Mesenchymal stem cell (in vitro differentiated cells and primary cell): ENCODE results near the gene DDC.

Source experiments
- DNase-seq: peaks from one replicate; pipeline ENCODE4 v3.0.0-alpha.2; 2013
- H2AFZ ChIP-seq: one replicate; pipeline ENCODE4 v1.6.1; 2013; ENCODE audit warnings: low read depth, mild to moderate bottlenecking, control low read depth, inconsistent platforms, low read length, moderate library complexity
- H2AK5ac ChIP-seq: 2 replicates; pipeline ENCODE4 v1.6.1; 2013; ENCODE audit warnings: low read length, moderate library complexity, mild to moderate bottlenecking, inconsistent platforms; ENCODE audit not compliant: severe bottlenecking
- H2BK120ac ChIP-seq: one replicate; pipeline ENCODE4 v1.6.1; 2013; ENCODE audit warnings: low read depth, mild to moderate bottlenecking, inconsistent platforms, low read length, moderate library complexity
- H2BK12ac ChIP-seq, 2 experiments: one replicate each; pipeline ENCODE4 v1.6.1; 2013; ENCODE audit warnings: inconsistent platforms in 2 of 2, low read length in 2 of 2, mild to moderate bottlenecking in 2 of 2, moderate library complexity in 2 of 2, control low read depth in 1 of 2
- H2BK15ac ChIP-seq: one replicate; pipeline ENCODE4 v1.6.1; 2013; ENCODE audit warnings: mild to moderate bottlenecking, low read depth, inconsistent platforms; ENCODE audit not compliant: poor library complexity, severe bottlenecking
- H2BK5ac ChIP-seq: 2 replicates; pipeline ENCODE4 v1.6.1; 2013; ENCODE audit warnings: low read depth, mild to moderate bottlenecking, low read length, control low read depth, inconsistent platforms; ENCODE audit not compliant: poor library complexity, severe bottlenecking
- H3K14ac ChIP-seq, 2 experiments: one replicate each; pipeline ENCODE4 v1.6.1; 2013; ENCODE audit warnings: inconsistent platforms in 2 of 2, low read length in 2 of 2, control low read depth in 1 of 2, mild to moderate bottlenecking in 1 of 2, moderate library complexity in 1 of 2
- H3K18ac ChIP-seq, 2 experiments: one replicate each; pipeline ENCODE4 v1.6.1; 2013; ENCODE audit warnings: inconsistent platforms in 2 of 2, low read length in 2 of 2, control low read depth in 1 of 2, low read depth in 1 of 2, mild to moderate bottlenecking in 1 of 2
- H3K23ac ChIP-seq, 2 experiments: one replicate each; pipeline ENCODE4 v1.6.1; 2013; ENCODE audit warnings: inconsistent platforms in 2 of 2, low read length in 2 of 2, mild to moderate bottlenecking in 2 of 2, moderate library complexity in 2 of 2, control low read depth in 1 of 2
- H3K27ac ChIP-seq: 2 replicates; pipeline ENCODE4 v1.5.1; 2013; ENCODE audit warnings: mild to moderate bottlenecking, moderate library complexity, low read length, control low read depth, inconsistent platforms; ENCODE audit not compliant: poor library complexity, severe bottlenecking
- H3K27me3 ChIP-seq, 2 experiments: 2 replicates each; pipeline versions ENCODE4 v1.6.1 to v1.7.0; 2013; ENCODE audit warnings: low read length in 2 of 2, mild to moderate bottlenecking in 2 of 2, moderate library complexity in 2 of 2, control low read depth in 1 of 2, inconsistent platforms in 1 of 2; ENCODE audit not compliant: control insufficient read depth in 1 of 2, insufficient read depth in 1 of 2
- H3K36me3 ChIP-seq, 2 experiments: 2 replicates each; pipeline versions ENCODE4 v1.6.1 to v1.7.0; 2013; ENCODE audit warnings: low read length in 2 of 2, control low read depth in 1 of 2, inconsistent platforms in 1 of 2, low read depth in 1 of 2, mild to moderate bottlenecking in 1 of 2; ENCODE audit not compliant: insufficient read depth in 2 of 2, control insufficient read depth in 1 of 2
- H3K4ac ChIP-seq, 2 experiments: one replicate each; pipeline ENCODE4 v1.6.1; 2013; ENCODE audit warnings: inconsistent platforms in 2 of 2, low read length in 2 of 2, mild to moderate bottlenecking in 2 of 2, moderate library complexity in 2 of 2, control low read depth in 1 of 2, low read depth in 1 of 2
- H3K4me1 ChIP-seq: 2 replicates; pipeline ENCODE4 v1.6.1; 2013; ENCODE audit warnings: low read depth, low read length, control low read depth; ENCODE audit not compliant: control insufficient read depth, insufficient read depth
- H3K4me2 ChIP-seq: 2 replicates; pipeline ENCODE4 v1.6.1; 2013; ENCODE audit warnings: low read length, mild to moderate bottlenecking, inconsistent platforms; ENCODE audit not compliant: poor library complexity, severe bottlenecking
- H3K4me3 ChIP-seq, 2 experiments: 2 replicates each; pipeline versions ENCODE4 v1.5.1 to v1.7.0; 2013; ENCODE audit warnings: low read length in 2 of 2, mild to moderate bottlenecking in 2 of 2, control low read depth in 1 of 2, low read depth in 1 of 2; ENCODE audit not compliant: insufficient read depth in 1 of 2
- H3K79me1 ChIP-seq: replicated peaks from 2 replicates; pipeline ENCODE4 v1.6.1; 2013; ENCODE audit warnings: mild to moderate bottlenecking, control low read depth, low read length, inconsistent platforms; ENCODE audit not compliant: poor library complexity, severe bottlenecking
- H3K9ac ChIP-seq: 2 replicates; pipeline ENCODE4 v1.7.0; 2013; ENCODE audit warnings: mild to moderate bottlenecking, low read length, moderate library complexity
- H3K9me3 ChIP-seq: 2 replicates; pipeline ENCODE4 v1.7.0; 2013; ENCODE audit warnings: mild to moderate bottlenecking, low read length; ENCODE audit not compliant: control insufficient read depth
- H4K8ac ChIP-seq: one replicate; pipeline ENCODE4 v1.6.1; 2013; ENCODE audit warnings: inconsistent platforms, mild to moderate bottlenecking, low read length, moderate library complexity
- H4K91ac ChIP-seq: one replicate; pipeline ENCODE4 v1.6.1; 2013; ENCODE audit warnings: mild to moderate bottlenecking, low read length, inconsistent platforms
- WGBS: methylation state at CpG from one replicate; pipeline ENCODE4 v1.1.7; 2013; ENCODE audit warnings: mixed read lengths; 5-methylcytosine and 5-hydroxymethylcytosine counted together

The DDC gene

DNA sequence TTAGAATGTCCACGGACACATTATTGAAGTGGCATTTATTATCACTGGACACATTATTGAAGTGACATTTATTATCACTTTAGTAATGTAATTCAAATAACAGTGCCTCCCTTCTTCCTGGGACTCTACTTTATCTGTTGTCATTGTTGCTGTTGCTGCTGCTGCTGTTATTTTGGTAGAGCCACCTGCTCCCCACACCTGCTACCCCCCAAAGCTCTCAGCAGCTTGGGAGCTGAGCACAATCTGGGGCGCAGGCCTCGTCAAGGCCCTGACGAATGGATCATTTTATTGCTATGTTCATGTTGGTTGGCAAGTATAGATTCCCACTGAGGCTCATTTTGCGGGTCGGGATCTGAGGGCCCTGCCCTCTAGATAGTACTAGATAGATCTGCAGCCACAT, 139.9 kb downstream of the DDC start:
- H3K79me1 ChIP-seq, result no peaks in the 10 kb centered on the region
- no peaks in the 10 kb centered on the region for H3K9me3 ChIP-seq
- no peak for DNase-seq
- H4K91ac ChIP-seq, result no peak overlapping the region
- H3K4me1 ChIP-seq, result no peaks in the 10 kb centered on the region
- H3K27ac ChIP-seq, result no peak overlapping the region
- H3K4me2 ChIP-seq, result no peak overlapping the region
- no peak overlapping the region for H2BK120ac ChIP-seq
- no peak overlapping the region for H4K8ac ChIP-seq
- H3K18ac ChIP-seq, result no peak overlapping the region
- no peak overlapping the region for H3K14ac ChIP-seq
- H3K9ac ChIP-seq, result no peak overlapping the region
- H3K23ac ChIP-seq, result no peak overlapping the region
- H2BK5ac ChIP-seq, result no peak overlapping the region
- WGBS, result 90% methylated on average over 4 of the region's 6 CpGs
- H2AFZ ChIP-seq, result no peak overlapping the region
- no peaks in the 10 kb centered on the region for H3K36me3 ChIP-seq
- H3K4me3 ChIP-seq, result no peak overlapping the region
- no peak overlapping the region for H2BK12ac ChIP-seq
- H3K4ac ChIP-seq, result no peak overlapping the region
- H3K27me3 ChIP-seq, result no peaks in the 10 kb centered on the region
- H2BK15ac ChIP-seq, result no peak overlapping the region
- no peak overlapping the region for H2AK5ac ChIP-seq

DNA sequence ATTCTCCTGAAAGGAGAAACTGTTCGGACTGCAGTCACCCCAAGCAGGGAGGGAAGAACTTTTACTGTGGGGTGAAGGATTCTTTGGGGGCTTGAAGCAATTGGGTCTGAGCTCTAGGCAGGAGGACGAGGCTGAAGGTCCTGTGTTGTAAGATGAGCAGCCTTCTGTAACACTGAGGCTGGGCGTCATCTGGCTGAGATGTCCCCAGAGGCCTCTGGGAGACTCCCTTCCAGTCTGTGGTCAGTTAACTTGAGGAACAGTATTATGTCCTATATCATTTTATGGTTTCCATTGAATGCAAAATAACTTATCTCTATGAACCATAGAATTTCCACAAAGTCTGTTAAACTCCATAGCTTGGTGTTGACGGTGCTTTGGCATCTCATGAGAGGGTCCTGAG, 141.3 kb downstream of the DDC start:
- H2AK5ac ChIP-seq, result no peak overlapping the region
- no peaks in the 10 kb centered on the region for H3K27me3 ChIP-seq
- no peak overlapping the region for H3K4me3 ChIP-seq
- no peak overlapping the region for H3K14ac ChIP-seq
- H2BK12ac ChIP-seq, result no peak overlapping the region
- no peak overlapping the region for H3K18ac ChIP-seq
- no peak overlapping the region for H2AFZ ChIP-seq
- no peak overlapping the region for H2BK5ac ChIP-seq
- H4K91ac ChIP-seq, result no peak overlapping the region
- no peak overlapping the region for H3K4me2 ChIP-seq
- H3K23ac ChIP-seq, result no peak overlapping the region
- no peaks in the 10 kb centered on the region for H3K36me3 ChIP-seq
- no peaks in the 10 kb centered on the region for H3K9me3 ChIP-seq
- no peak overlapping the region for H3K4ac ChIP-seq
- no peaks in the 10 kb centered on the region for H3K79me1 ChIP-seq
- 59% methylated on average over 3 of the region's 4 CpGs for WGBS
- H3K27ac ChIP-seq, result no peak overlapping the region
- no peak overlapping the region for H3K9ac ChIP-seq
- H3K4me1 ChIP-seq, result no peaks in the 10 kb centered on the region
- no peak overlapping the region for H2BK15ac ChIP-seq
- no peak overlapping the region for H2BK120ac ChIP-seq
- DNase-seq, result no peak
- no peak overlapping the region for H4K8ac ChIP-seq

DNA sequence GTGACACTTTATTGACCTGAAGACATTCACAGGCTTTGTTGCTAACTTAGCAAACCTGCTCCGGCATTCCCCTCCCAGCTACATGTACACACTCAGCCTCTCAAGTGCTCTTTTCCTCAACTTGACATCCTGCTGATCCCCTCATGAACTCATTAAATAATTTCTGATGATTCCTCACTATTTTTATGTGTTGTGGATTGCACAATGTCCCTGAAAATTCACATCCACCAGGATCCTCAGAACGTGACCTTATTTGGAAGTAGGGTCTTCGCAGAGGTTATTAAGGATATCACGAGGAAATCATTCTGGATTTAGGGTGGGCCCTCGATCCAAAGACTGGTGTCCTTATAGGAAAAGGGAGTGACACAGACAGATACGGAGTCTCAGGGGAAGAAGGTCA, 142.3 kb downstream of the DDC start:
- no peaks in the 10 kb centered on the region for H3K36me3 ChIP-seq
- H3K4ac ChIP-seq, result no peak overlapping the region
- H3K18ac ChIP-seq, result no peak overlapping the region
- no peak overlapping the region for H3K4me2 ChIP-seq
- no peak overlapping the region for H4K91ac ChIP-seq
- no peaks in the 10 kb centered on the region for H3K4me1 ChIP-seq
- no peaks in the 10 kb centered on the region for H3K9me3 ChIP-seq
- no peak overlapping the region for H3K14ac ChIP-seq
- no peak overlapping the region for H4K8ac ChIP-seq
- no peaks in the 10 kb centered on the region for H3K79me1 ChIP-seq
- no peak overlapping the region for H2BK5ac ChIP-seq
- H3K27ac ChIP-seq, result no peak overlapping the region
- H2BK120ac ChIP-seq, result no peak overlapping the region
- no peak overlapping the region for H3K23ac ChIP-seq
- no peak overlapping the region for H2BK12ac ChIP-seq
- no peak overlapping the region for H2AK5ac ChIP-seq
- no peaks in the 10 kb centered on the region for H3K27me3 ChIP-seq
- WGBS, result 80% methylated on average over 6 of the region's 6 CpGs
- no peak overlapping the region for H3K9ac ChIP-seq
- no peak overlapping the region for H2AFZ ChIP-seq
- no peak for DNase-seq
- H2BK15ac ChIP-seq, result no peak overlapping the region
- H3K4me3 ChIP-seq, result no peak overlapping the region

DNA sequence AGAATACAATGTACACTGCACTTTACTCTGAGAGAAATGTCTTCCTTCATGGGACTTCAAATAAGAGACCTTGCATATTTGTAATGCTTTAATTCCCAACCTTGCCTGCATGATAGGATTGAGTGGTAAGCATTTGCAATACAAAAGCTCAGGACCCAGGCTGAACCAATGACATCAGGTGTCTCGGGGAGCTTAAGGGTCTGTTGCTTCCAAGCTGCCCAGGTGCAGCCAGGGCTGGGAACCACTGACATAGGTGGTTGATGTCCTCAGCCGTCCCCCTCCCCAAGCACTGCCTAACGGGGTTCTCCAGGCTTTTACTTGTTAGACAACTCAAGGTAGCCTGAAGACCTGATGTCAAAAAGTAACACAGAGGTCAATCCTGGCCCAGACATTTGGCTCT, 144.2 kb downstream of the DDC start:
- H3K4me1 ChIP-seq, result no peaks in the 10 kb centered on the region
- H2BK5ac ChIP-seq, result no peak overlapping the region
- peaks cover 0 to 5% of the 10 kb centered on the region in 2 experiments for H3K27me3 ChIP-seq
- H3K36me3 ChIP-seq, result no peaks in the 10 kb centered on the region
- H3K4me3 ChIP-seq, result no peak overlapping the region
- no peak overlapping the region for H3K4me2 ChIP-seq
- H2AFZ ChIP-seq, result no peak overlapping the region
- no peak overlapping the region for H4K8ac ChIP-seq
- H3K23ac ChIP-seq, result no peak overlapping the region
- no peak overlapping the region for H3K14ac ChIP-seq
- H3K9me3 ChIP-seq, result no peaks in the 10 kb centered on the region
- 50% methylated on average over 3 of the region's 3 CpGs for WGBS
- H3K27ac ChIP-seq, result no peak overlapping the region
- no peak overlapping the region for H4K91ac ChIP-seq
- H3K4ac ChIP-seq, result no peak overlapping the region
- H2BK15ac ChIP-seq, result no peak overlapping the region
- DNase-seq, result no peak
- no peak overlapping the region for H2BK120ac ChIP-seq
- no peak overlapping the region for H3K18ac ChIP-seq
- no peaks in the 10 kb centered on the region for H3K79me1 ChIP-seq
- H2BK12ac ChIP-seq, result no peak overlapping the region
- H2AK5ac ChIP-seq, result no peak overlapping the region
- H3K9ac ChIP-seq, result no peak overlapping the region
